Hepatocyte (in vitro differentiated cells): ENCODE data around the gene APPL2.
"Not testable (repeated sequence)": the region's sequence is repeated elsewhere in the genome, so short reads cannot be mapped to it uniquely, and the experiment has no call there.

Experiments used
- CTCF ChIP-seq: fragments of 200-600 bp; sonication (generic); IDR thresholded peaks from 2 replicates; pipeline ENCODE4 v1.5.1; 2016; ENCODE audit warnings: antibody characterized with exemption, mild to moderate bottlenecking; ENCODE audit not compliant: poor library complexity
- EZH2 ChIP-seq: fragments of 200-600 bp; sonication (generic); IDR thresholded peaks from 2 replicates; pipeline ENCODE4 v1.6.1; 2016; ENCODE audit warnings: antibody characterized with exemption, mild to moderate bottlenecking, borderline replicate concordance
- EZH2phosphoT487 ChIP-seq: fragments of 200-600 bp; sonication (generic); IDR thresholded peaks from one replicate; pipeline ENCODE4 v1.6.1; 2018; ENCODE audit warnings: antibody characterized with exemption, mild to moderate bottlenecking, low read depth, moderate library complexity; ENCODE audit not compliant: unreplicated experiment, severe bottlenecking

GRCh38 chr12:105183976-105184375 lies 52.0 kb downstream of the APPL2 start:
- TF ChIP-seq CTCF, EZH2, EZH2phosphoT487: not testable (repeated sequence)
